HEK293T (cell line): ENCODE data around the gene INS.

Experiments used
- ARNT ChIP-seq: fragments of 450-650 bp; IDR thresholded peaks from 2 replicates; pipeline ENCODE4 v1.6.1; 2017; ENCODE audit warnings: mild to moderate bottlenecking
- BHLHE40 ChIP-seq: fragments of 450-650 bp; IDR thresholded peaks from 2 replicates; pipeline ENCODE4 v1.6.1; 2016; ENCODE audit warnings: mild to moderate bottlenecking, moderate library complexity, borderline replicate concordance
- FOXA1 ChIP-seq: fragments of 450-650 bp; IDR thresholded peaks from 2 replicates; pipeline ENCODE4 v1.6.1; 2016; ENCODE audit warnings: mild to moderate bottlenecking
- FOXK2 ChIP-seq: fragments of 450-650 bp; IDR thresholded peaks from 2 replicates; pipeline ENCODE4 v1.6.1; 2016; ENCODE audit warnings: mild to moderate bottlenecking
- FOXM1 ChIP-seq: fragments of 450-650 bp; IDR thresholded peaks from 2 replicates; pipeline ENCODE4 v1.6.1; 2017; ENCODE audit warnings: mild to moderate bottlenecking, borderline replicate concordance
- L3MBTL2 ChIP-seq: fragments of 450-650 bp; conservative IDR thresholded peaks from 2 replicates; pipeline ENCODE4 v1.6.1; 2016; ENCODE audit warnings: mild to moderate bottlenecking
- LEF1 ChIP-seq: fragments of 450-650 bp; IDR thresholded peaks from 2 replicates; pipeline ENCODE4 v1.6.1; 2017; ENCODE audit warnings: mild to moderate bottlenecking, borderline replicate concordance
- SP1 ChIP-seq: fragments of 450-650 bp; IDR thresholded peaks from 2 replicates; pipeline ENCODE4 v1.6.1; 2017
- SUZ12 ChIP-seq: fragments of 450-650 bp; IDR thresholded peaks from 2 replicates; pipeline ENCODE4 v1.6.1; 2016; ENCODE audit warnings: mild to moderate bottlenecking
- TARDBP ChIP-seq: fragments of 450-650 bp; IDR thresholded peaks from 2 replicates; pipeline ENCODE4 v1.6.1; 2016
- TF ChIP-seq, protein P1 (sequence below): fragments of 450-650 bp; IDR thresholded peaks from 2 replicates; pipeline ENCODE4 v1.6.1; 2016

DNA sequence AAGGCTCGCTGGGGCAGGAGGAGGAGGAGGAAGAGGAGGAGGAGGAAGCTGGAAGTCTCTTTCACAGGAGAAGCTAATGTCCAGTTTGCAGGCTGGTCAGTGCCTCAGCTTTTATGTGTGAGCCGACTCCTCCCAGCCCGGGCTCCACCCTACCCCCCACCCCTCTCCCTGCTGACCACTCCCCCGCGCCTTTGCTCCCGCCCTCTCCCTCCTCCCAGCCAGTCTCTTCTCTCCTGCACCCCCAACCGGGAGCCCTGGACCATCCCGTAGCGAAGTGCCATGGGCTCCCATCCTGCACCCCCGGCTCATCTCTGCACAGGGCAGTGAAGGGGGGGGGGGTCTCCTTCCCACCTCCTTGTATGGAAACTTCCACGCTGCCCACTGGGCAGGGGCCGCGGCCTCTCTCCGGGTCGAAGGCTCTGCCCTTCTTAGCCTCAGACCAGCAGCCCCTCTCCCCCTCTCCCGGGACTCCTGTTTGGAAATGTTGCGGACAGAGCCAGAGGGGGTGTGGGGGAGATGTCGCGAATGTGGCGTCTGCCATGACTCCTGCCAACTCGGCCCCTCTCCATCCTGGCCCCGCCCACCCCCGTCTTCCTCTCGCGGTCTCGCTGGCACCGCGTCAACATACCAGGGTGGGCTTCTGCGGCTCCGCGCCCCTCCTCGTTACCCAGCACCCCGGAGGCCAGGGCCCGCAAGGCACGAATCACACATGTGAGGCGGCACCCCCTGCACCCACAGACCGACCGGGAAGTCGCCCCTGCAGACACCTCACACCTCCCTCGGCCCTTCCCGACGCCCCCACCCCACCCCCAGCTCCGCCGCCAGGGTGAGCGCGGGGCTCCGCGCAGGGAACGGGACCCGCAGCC, 23.6 kb downstream of the INS start:
- TF ChIP-seq FOXK2 (no peak), FOXA1 (no peak), FOXM1 (no peak), L3MBTL2 (no peak), BHLHE40 (no peak), SUZ12 (no peak), SP1 (no peak), TARDBP (no peak), LEF1 (no peak), ARNT (no peak)
- TF ChIP-seq, protein P1, sequence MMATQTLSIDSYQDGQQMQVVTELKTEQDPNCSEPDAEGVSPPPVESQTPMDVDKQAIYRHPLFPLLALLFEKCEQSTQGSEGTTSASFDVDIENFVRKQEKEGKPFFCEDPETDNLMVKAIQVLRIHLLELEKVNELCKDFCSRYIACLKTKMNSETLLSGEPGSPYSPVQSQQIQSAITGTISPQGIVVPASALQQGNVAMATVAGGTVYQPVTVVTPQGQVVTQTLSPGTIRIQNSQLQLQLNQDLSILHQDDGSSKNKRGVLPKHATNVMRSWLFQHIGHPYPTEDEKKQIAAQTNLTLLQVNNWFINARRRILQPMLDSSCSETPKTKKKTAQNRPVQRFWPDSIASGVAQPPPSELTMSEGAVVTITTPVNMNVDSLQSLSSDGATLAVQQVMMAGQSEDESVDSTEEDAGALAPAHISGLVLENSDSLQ = no peak
